Endothelial cell of hepatic sinusoid (primary cell): Measurements from ENCODE around the gene DET1.
"Not testable (repeated sequence)": the region's sequence is repeated elsewhere in the genome, so short reads cannot be mapped to it uniquely, and the experiment has no call there.

ENCODE experiments used
- in situ Hi-C: cut with HindIII; loops from 2 replicates; pipeline ENCODE4 v1.10.0; 2017; ENCODE audit warnings: low sequenced_read_pairs

DET1 gene

GRCh38 chr15:88469321-88469720 lies 77.2 kb downstream of the DET1 start:
- in situ Hi-C loops: no loop called here

- in situ Hi-C loops: not testable (repeated sequence)
Observed at GRCh38 chr15:88468721-88469120, 77.8 kb downstream of the DET1 start.

- in situ Hi-C loops: no loop called here
Observed at GRCh38 chr15:88467935-88468528, 78.4 kb downstream of the DET1 start.

- in situ Hi-C loops: no loop called here
Observed at GRCh38 chr15:88467073-88467934, 79.2 kb downstream of the DET1 start, which contains the start of the genes MRPL46 and MRPS11. Gene MRPL46 (minus strand): TSS chr15:88467388. CDS start chr15:88467377, 11 bp downstream. Gene MRPS11 (plus strand): TSS chr15:88467708. CDS start chr15:88467718, 10 bp downstream.

GRCh38 chr15:88465633-88466224 lies 80.8 kb downstream of the DET1 start:
- in situ Hi-C loops: no loop called here

- in situ Hi-C loops: no loop called here
Observed at GRCh38 chr15:88463870-88464532, 82.5 kb downstream of the DET1 start.
